SK-N-SH (cell line): ENCODE results near the gene DCLK1. TPM values are rescaled to one million over a fixed set of nuclear protein-coding genes. Genes with fewer than 3 reads are reported as not detected.
A peak's percentile ranks its signal among the peaks of the same experiment; 100 is the strongest.

Experiments
- CTCF ChIA-PET: fragments of 300-600, 350-600 bp; formaldehyde crosslinking; extraction: SDS; loops from one replicate; lab custom pipeline; 2021; lab: Yijun Ruan, JAX
- POLR2A ChIA-PET: fragments of 350-600 bp; sonication (Branson Sonifier 250); formaldehyde crosslinking; extraction: SDS; loops from one replicate; lab custom pipeline; 2020; ENCODE audit warnings: antibody characterized with exemption, inconsistent platforms; lab: Yijun Ruan, JAX
- DNase-seq: peaks from one replicate; pipeline ENCODE4 v3.0.0; 2012
- H2AFZ ChIP-seq: fragments of 200-600 bp; sonication (generic); 2 replicates; pipeline ENCODE4 v1.8.1; 2016; ENCODE audit warnings: antibody characterized with exemption, mild to moderate bottlenecking, low read depth
- H3F3A ChIP-seq: fragments of 200-600 bp; sonication (generic); replicated peaks from 2 replicates; pipeline ENCODE3; 2016; ENCODE audit warnings: antibody characterized with exemption, mild to moderate bottlenecking; ENCODE audit not compliant: insufficient read depth
- H3K27ac ChIP-seq, 2 experiments: fragments of 200-500 bp in 1 of 2; fragments of 200-600 bp in 1 of 2; sonication (Bioruptor generic) in 1 of 2; sonication (generic), shearing (Covaris generic) in 1 of 2; 2 replicates each; pipeline versions ENCODE4 v1.5.1 to v1.6.1; 2014 to 2016; ENCODE audit warnings: low read depth in 2 of 2, inconsistent platforms in 1 of 2, low read length in 1 of 2, mild to moderate bottlenecking in 1 of 2, mixed read lengths in 1 of 2
- H3K27me3 ChIP-seq: fragments of 200-600 bp; sonication (generic), shearing (Covaris generic); 2 replicates; pipeline ENCODE4 v1.6.1; 2016; ENCODE audit warnings: mixed run types; ENCODE audit not compliant: insufficient read depth
- H3K36me3 ChIP-seq, 2 experiments: fragments of 200-500 bp in 1 of 2; fragments of 200-600 bp in 1 of 2; sonication (Bioruptor generic) in 1 of 2; sonication (generic) in 1 of 2; replicated peaks in 1 of 2; 2 replicates each; pipeline versions ENCODE3 to v1.5.1; 2014 to 2016; ENCODE audit warnings: low read length in 1 of 2, mild to moderate bottlenecking in 1 of 2; ENCODE audit not compliant: insufficient read depth in 2 of 2, control insufficient read depth in 1 of 2
- H3K4me1 ChIP-seq, 2 experiments: fragments of 200-500 bp in 1 of 2; fragments of 200-600 bp in 1 of 2; sonication (Bioruptor generic) in 1 of 2; sonication (generic), shearing (Covaris generic) in 1 of 2; 2 replicates each; pipeline versions ENCODE4 v1.5.1 to v1.6.1; 2014 to 2016; ENCODE audit warnings: low read depth in 1 of 2, low read length in 1 of 2, mixed run types in 1 of 2; ENCODE audit not compliant: insufficient read depth in 2 of 2, control insufficient read depth in 1 of 2
- H3K4me2 ChIP-seq: fragments of 200-600 bp; sonication (generic), shearing (Covaris generic); 2 replicates; pipeline ENCODE4 v1.6.1; 2017; ENCODE audit warnings: mixed run types
- H3K4me3 ChIP-seq, 2 experiments: fragments of 200-500 bp in 1 of 2; fragments of 200-600 bp in 1 of 2; sonication (Bioruptor generic) in 1 of 2; sonication (generic), shearing (Covaris generic) in 1 of 2; 2 replicates each; pipeline versions ENCODE4 v1.5.1 to v1.8.1; 2014 to 2016; ENCODE audit warnings: low read depth in 2 of 2, inconsistent platforms in 1 of 2, low read length in 1 of 2, mild to moderate bottlenecking in 1 of 2, mixed read lengths in 1 of 2, moderate library complexity in 1 of 2
- H3K79me2 ChIP-seq: fragments of 200-600 bp; sonication (generic); 2 replicates; pipeline ENCODE4 v1.8.1; 2017; ENCODE audit warnings: mild to moderate bottlenecking; ENCODE audit not compliant: insufficient read depth
- H3K9ac ChIP-seq: fragments of 200-600 bp; sonication (generic); 2 replicates; pipeline ENCODE4 v1.6.1; 2017; ENCODE audit warnings: mixed run types
- H3K9me2 ChIP-seq: fragments of 200-600 bp; sonication (generic); 2 replicates; pipeline ENCODE4 v1.6.1; 2017; ENCODE audit warnings: mixed run types
- H3K9me3 ChIP-seq: fragments of 200-600 bp; sonication (generic); 2 replicates; pipeline ENCODE4 v1.6.1; 2017; ENCODE audit warnings: mixed run types, mild to moderate bottlenecking, moderate library complexity
- H4K20me1 ChIP-seq: fragments of 200-600 bp; sonication (generic); 2 replicates; pipeline ENCODE4 v1.6.1; 2017; ENCODE audit warnings: mild to moderate bottlenecking, mixed run types; ENCODE audit not compliant: insufficient read depth
- EP300 ChIP-seq, 2 experiments: IDR thresholded peaks; 2 replicates each; pipeline versions ENCODE4 v1.4.0 to v1.6.1; 2012; ENCODE audit warnings: borderline replicate concordance in 1 of 2, low read depth in 1 of 2, low read length in 1 of 2
- FOSL2 ChIP-seq: IDR thresholded peaks from 2 replicates; pipeline ENCODE4 v1.4.0; 2012; ENCODE audit warnings: low read depth, mild to moderate bottlenecking, moderate library complexity, borderline replicate concordance
- FOXM1 ChIP-seq: IDR thresholded peaks from 2 replicates; pipeline ENCODE4 v1.4.0; 2012; ENCODE audit warnings: low read depth, mild to moderate bottlenecking
- GABPA ChIP-seq: IDR thresholded peaks from 2 replicates; pipeline ENCODE4 v1.4.0; 2012; ENCODE audit warnings: low read depth, mild to moderate bottlenecking
- JUND ChIP-seq: IDR thresholded peaks from 2 replicates; pipeline ENCODE4 v1.4.0; 2012
- MEF2A ChIP-seq: IDR thresholded peaks from 2 replicates; pipeline ENCODE4 v1.4.0; 2012; ENCODE audit warnings: low read depth, borderline replicate concordance
- MXI1 ChIP-seq: IDR thresholded peaks from 2 replicates; pipeline ENCODE4 v1.6.1; 2012; ENCODE audit warnings: mild to moderate bottlenecking, low read depth, low read length, improper control_type of control experiment
- NFIC ChIP-seq: IDR thresholded peaks from 2 replicates; pipeline ENCODE4 v1.4.0; 2012; ENCODE audit warnings: borderline replicate concordance
- POLR2AphosphoS5 ChIP-seq: IDR thresholded peaks from 2 replicates; pipeline ENCODE4 v1.6.1; 2012; ENCODE audit warnings: low read depth, low read length
- RCOR1 ChIP-seq: fragments of 150-350 bp; IDR thresholded peaks from 2 replicates; pipeline ENCODE4 v1.6.1; 2017; ENCODE audit warnings: antibody characterized with exemption, low read length
- REST ChIP-seq: IDR thresholded peaks from 2 replicates; pipeline ENCODE4 v1.6.1; 2012; ENCODE audit warnings: mild to moderate bottlenecking, low read depth, low read length, moderate library complexity
- RXRA ChIP-seq: IDR thresholded peaks from 2 replicates; pipeline ENCODE4 v1.4.0; 2012; ENCODE audit warnings: low read depth, mild to moderate bottlenecking, borderline replicate concordance
- TCF12 ChIP-seq: IDR thresholded peaks from 2 replicates; pipeline ENCODE4 v1.4.0; 2012
- WGBS: methylation state at CpG from one replicate; pipeline ENCODE4 v1.1.6; 2017; ENCODE audit warnings: low lambda C conversion rate; 5-methylcytosine and 5-hydroxymethylcytosine counted together
- polyA plus RNA-seq, 3 experiments: library from polyadenylated mRNA; depleted of rRNA; stranded (reverse); fragments of >200 nt; gene quantifications; 2 replicates each; pipeline ENCODE4 v1.2.3, GENCODE V29; 2012
- TF ChIP-seq, protein P1 (sequence below): IDR thresholded peaks from 2 replicates; pipeline ENCODE4 v1.4.0; 2012; ENCODE audit warnings: low read depth, borderline replicate concordance

Gene DCLK1
- polyA plus RNA-seq, 1 of the 3 experiments (the other 2 are of a cell fraction), result 1.1 TPM

DNA sequence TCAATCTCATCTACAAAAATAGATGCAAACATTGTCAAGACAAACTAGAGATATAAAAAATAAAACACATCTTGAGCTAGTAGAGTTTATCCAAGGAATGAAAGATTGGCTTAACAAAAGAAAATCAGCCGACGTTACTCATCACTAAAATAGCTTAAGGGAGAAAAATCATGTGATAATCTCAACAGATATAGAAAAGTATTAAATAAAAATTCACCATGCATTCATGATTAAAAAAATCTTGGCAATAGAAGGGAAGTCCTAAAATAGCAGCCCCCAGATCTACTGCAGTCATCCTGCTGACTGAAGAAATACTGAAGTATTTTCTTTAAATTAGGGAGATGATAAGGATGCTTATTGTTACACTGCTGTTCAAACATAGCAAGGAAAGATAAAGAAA lies 12.6 kb upstream of the DCLK1 start:
- no peak overlapping the region for H3K4me3 ChIP-seq
- no peaks in the 10 kb centered on the region for H3K36me3 ChIP-seq
- no peaks in the 10 kb centered on the region for H4K20me1 ChIP-seq
- no peak overlapping the region for H2AFZ ChIP-seq
- DNase-seq, result no peak
- H3K4me2 ChIP-seq, result no peak overlapping the region
- TF ChIP-seq NFIC (peak; percentile 41; the same call in 1 of the 2 replicates), TCF12 (peak; percentile 41; the same call in 1 of the 2 replicates), MEF2A (peak; percentile 54; the same call in 1 of the 2 replicates), JUND (0 out of 2 replicates have a peak, but pooled peaks have one; percentile 26), EP300 (IDR thresholded peaks at IDR 0.05; ENCODE audit: borderline replicate concordance in 1 of 2, low read depth in 1 of 2, low read length in 1 of 2) (0 out of 4 replicates have a peak, but pooled peaks of 1 of the 2 experiments have one; percentile 29), FOSL2 (peak; percentile 22; the same call in 1 of the 2 replicates), RCOR1 (no peak), FOXM1 (no peak)
- TF ChIP-seq, protein P1, sequence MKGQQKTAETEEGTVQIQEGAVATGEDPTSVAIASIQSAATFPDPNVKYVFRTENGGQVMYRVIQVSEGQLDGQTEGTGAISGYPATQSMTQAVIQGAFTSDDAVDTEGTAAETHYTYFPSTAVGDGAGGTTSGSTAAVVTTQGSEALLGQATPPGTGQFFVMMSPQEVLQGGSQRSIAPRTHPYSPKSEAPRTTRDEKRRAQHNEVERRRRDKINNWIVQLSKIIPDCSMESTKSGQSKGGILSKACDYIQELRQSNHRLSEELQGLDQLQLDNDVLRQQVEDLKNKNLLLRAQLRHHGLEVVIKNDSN, result 0 out of 2 replicates have a peak, but pooled peaks have one; percentile 7
- H3K9me3 ChIP-seq, result no peaks in the 10 kb centered on the region
- no peaks in the 10 kb centered on the region for H3K79me2 ChIP-seq
- H3K9me2 ChIP-seq, result no peaks in the 10 kb centered on the region
- H3K27ac ChIP-seq, result peak overlapping the region in 1 of 2 experiments; percentile 31; a peak in 1 of 4 replicates
- no peaks in the 10 kb centered on the region for H3K27me3 ChIP-seq
- peaks cover 0 to 6% of the 10 kb centered on the region in 2 experiments; a peak in 1 of 4 replicates for H3K4me1 ChIP-seq
- WGBS, result 24% methylated on average over 2 of the region's 2 CpGs
- ChIA-PET POLR2A (no interaction called here), CTCF (interaction anchor here (1.0 kb wide), 1 partner anchor 9 kb away, joined by 3 read pairs; no protein-coding TSS in a partner anchor)
- peaks cover 5% of the 10 kb centered on the region for H3F3A ChIP-seq
- no peak overlapping the region for H3K9ac ChIP-seq

GRCh38 chr13:36142735-36143134 lies 11.6 kb upstream of the DCLK1 start:
- DNase-seq, result no peak
- Histone ChIP-seq H3K27me3 (no peaks in the 10 kb centered on the region), H3K79me2 (no peaks in the 10 kb centered on the region), H3K9me3 (no peaks in the 10 kb centered on the region), H3K9me2 (no peaks in the 10 kb centered on the region), H3K4me2 (no peak overlapping the region), H3K36me3 (no peaks in the 10 kb centered on the region), H3K9ac (no peak overlapping the region), H3K27ac (no peak overlapping the region), H2AFZ (no peak overlapping the region), H3K4me1 (no peaks in the 10 kb centered on the region), H4K20me1 (no peaks in the 10 kb centered on the region), H3F3A (no peaks in the 10 kb centered on the region), H3K4me3 (no peak overlapping the region)
- ChIA-PET CTCF (interaction anchor here (1.0 kb wide), 1 partner anchor 8 kb away, joined by 3 read pairs; no protein-coding TSS in a partner anchor), POLR2A (no interaction called here)
- no peak for TF ChIP-seq RXRA
- no peak for TF ChIP-seq NFIC
- no peak for TF ChIP-seq GABPA
- no peak for TF ChIP-seq FOXM1
- TF ChIP-seq MXI1, result no peak
- TF ChIP-seq POLR2AphosphoS5, result no peak
- no peak for TF ChIP-seq REST
- no peak for TF ChIP-seq FOSL2
